Endothelial cell of umbilical vein (primary cell): ENCODE results near the gene REC8.
A peak's percentile ranks its signal among the peaks of the same experiment; 100 is the strongest.

Source experiments
- CTCF ChIP-seq, 2 donors: IDR thresholded peaks; 1 replicate in 1 of 2; 2 replicates in 1 of 2; pipeline ENCODE4 v1.5.1; 2011; ENCODE audit warnings: low read length in 2 of 2, mild to moderate bottlenecking in 2 of 2, moderate library complexity in 2 of 2, control low read depth in 1 of 2, inconsistent platforms in 1 of 2, low read depth in 1 of 2; ENCODE audit not compliant: insufficient read depth in 1 of 2; ENCODE audit errors: extremely low read depth in 1 of 2
- EZH2 ChIP-seq: IDR thresholded peaks from 2 replicates; pipeline ENCODE4 v1.6.1; 2012; ENCODE audit warnings: borderline replicate concordance, low read depth, mild to moderate bottlenecking, moderate library complexity, low read length, inconsistent platforms; ENCODE audit not compliant: severe bottlenecking
- FOS ChIP-seq: IDR thresholded peaks from 2 replicates; pipeline ENCODE4 v1.6.1; 2011; ENCODE audit warnings: mild to moderate bottlenecking, low read length, moderate library complexity, borderline replicate concordance; ENCODE audit not compliant: insufficient read depth
- JUN ChIP-seq: IDR thresholded peaks from 2 replicates; pipeline ENCODE4 v1.6.1; 2011; ENCODE audit warnings: borderline replicate concordance, low read depth; ENCODE audit not compliant: insufficient read length, insufficient read depth
- MAX ChIP-seq: IDR thresholded peaks from 2 replicates; pipeline ENCODE4 v1.6.1; 2011; ENCODE audit not compliant: insufficient read depth, insufficient read length
- MYC ChIP-seq: IDR thresholded peaks from one replicate; pipeline ENCODE4 v1.6.1; 2011; ENCODE audit warnings: mild to moderate bottlenecking, low read depth, low read length
- POLR2A ChIP-seq: IDR thresholded peaks from 2 replicates; pipeline ENCODE4 v1.6.1; 2012; ENCODE audit warnings: low read depth, mild to moderate bottlenecking, control low read depth, low read length
- POLR2AphosphoS5 ChIP-seq: IDR thresholded peaks from 2 replicates; pipeline ENCODE4 v1.6.1; 2012; ENCODE audit warnings: low read depth, mild to moderate bottlenecking, control low read depth, low read length, moderate library complexity; ENCODE audit not compliant: insufficient read depth

- TF ChIP-seq POLR2A = peak; percentile 78
- peak; percentile 28 to 53 for TF ChIP-seq CTCF (IDR thresholded peaks at IDR 0.05; ENCODE audit: extremely low read depth in 1 of 2, insufficient read depth in 1 of 2, low read depth in 1 of 2, low read length in 2 of 2)
- peak; percentile 63 for TF ChIP-seq POLR2AphosphoS5
- peak; percentile 82 for TF ChIP-seq MAX
- TF ChIP-seq EZH2 = no peak
- TF ChIP-seq FOS = no peak
- no peak for TF ChIP-seq MYC
- no peak for TF ChIP-seq JUN
These were observed 30.6 kb upstream of the REC8 start, which contains the start of gene EMC9 for GRCh38 chr14:24141097-24141880.
